ENCODE results near the gene KIAA0232.

DNA sequence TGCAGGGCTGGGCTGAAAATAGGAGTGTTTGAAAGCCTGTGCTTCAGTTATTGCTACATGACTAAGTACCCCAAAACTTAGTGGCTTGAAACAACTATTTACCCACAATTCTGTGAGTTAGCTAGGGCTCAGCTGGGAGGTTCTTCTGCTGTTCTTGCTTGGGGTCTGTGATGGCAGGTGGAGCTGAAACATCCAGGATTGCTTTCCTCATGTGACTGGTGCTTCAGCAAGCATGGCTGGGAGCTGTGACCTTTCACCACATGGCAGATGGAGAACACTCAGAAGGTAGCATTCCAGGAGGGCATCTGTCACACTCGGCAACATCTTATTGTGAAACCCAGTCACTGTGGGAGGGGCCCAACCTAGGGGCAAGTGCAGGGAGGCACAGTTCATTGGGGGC, 70.1 kb downstream of the KIAA0232 start:
- TF ChIP-seq POLR2A (IDR thresholded peaks at IDR 0.05; ENCODE audit: low read depth, low read length) (no peak), TAF1 (IDR thresholded peaks at IDR 0.05; ENCODE audit: low read depth, low read length) (no peak)

Data from GM12891 (cell line).